ENCODE measurements around the gene CBY2.

DNA sequence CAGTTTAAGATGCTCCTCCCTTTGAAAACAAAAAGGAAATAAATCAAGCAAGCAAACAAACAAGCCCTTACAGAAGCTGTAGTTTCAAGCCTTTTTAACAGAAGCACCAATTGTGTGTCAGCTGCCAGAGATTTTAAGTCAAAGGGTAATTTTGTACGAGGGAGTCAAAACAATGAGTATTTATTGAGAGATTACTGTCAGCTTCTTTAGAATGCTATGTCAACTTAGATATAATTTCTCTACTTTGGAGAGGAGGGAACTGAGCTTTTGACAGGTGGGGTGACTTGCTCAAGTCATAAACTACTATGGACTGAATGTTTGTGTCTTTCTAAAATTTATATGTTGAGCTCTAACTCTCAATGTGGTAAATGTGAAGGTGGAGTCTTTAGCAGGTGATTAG, 10.5 kb upstream of the CBY2 start:
- TF ChIP-seq, protein P1, sequence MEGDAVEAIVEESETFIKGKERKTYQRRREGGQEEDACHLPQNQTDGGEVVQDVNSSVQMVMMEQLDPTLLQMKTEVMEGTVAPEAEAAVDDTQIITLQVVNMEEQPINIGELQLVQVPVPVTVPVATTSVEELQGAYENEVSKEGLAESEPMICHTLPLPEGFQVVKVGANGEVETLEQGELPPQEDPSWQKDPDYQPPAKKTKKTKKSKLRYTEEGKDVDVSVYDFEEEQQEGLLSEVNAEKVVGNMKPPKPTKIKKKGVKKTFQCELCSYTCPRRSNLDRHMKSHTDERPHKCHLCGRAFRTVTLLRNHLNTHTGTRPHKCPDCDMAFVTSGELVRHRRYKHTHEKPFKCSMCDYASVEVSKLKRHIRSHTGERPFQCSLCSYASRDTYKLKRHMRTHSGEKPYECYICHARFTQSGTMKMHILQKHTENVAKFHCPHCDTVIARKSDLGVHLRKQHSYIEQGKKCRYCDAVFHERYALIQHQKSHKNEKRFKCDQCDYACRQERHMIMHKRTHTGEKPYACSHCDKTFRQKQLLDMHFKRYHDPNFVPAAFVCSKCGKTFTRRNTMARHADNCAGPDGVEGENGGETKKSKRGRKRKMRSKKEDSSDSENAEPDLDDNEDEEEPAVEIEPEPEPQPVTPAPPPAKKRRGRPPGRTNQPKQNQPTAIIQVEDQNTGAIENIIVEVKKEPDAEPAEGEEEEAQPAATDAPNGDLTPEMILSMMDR (IDR thresholded peaks at IDR 0.05 in 2 of 3, conservative IDR thresholded peaks at IDR 0.05 in 1 of 3; ENCODE audit: borderline replicate concordance in 1 of 3, insufficient read depth in 1 of 3, low read depth in 2 of 3, low read length in 2 of 3): no peak
- no peak for TF ChIP-seq YY1 (IDR thresholded peaks at IDR 0.05; ENCODE audit: extremely low read depth, insufficient replicate concordance, low read depth, low read length)
- TF ChIP-seq POLR2AphosphoS5 (IDR thresholded peaks at IDR 0.05; ENCODE audit: low read depth, low read length): no peak
- no peak for TF ChIP-seq ZNF274 (IDR thresholded peaks at IDR 0.05; ENCODE audit: low read depth, low read length)
- TF ChIP-seq EZH2 (IDR thresholded peaks at IDR 0.05): no peak
- TF ChIP-seq, protein P2, sequence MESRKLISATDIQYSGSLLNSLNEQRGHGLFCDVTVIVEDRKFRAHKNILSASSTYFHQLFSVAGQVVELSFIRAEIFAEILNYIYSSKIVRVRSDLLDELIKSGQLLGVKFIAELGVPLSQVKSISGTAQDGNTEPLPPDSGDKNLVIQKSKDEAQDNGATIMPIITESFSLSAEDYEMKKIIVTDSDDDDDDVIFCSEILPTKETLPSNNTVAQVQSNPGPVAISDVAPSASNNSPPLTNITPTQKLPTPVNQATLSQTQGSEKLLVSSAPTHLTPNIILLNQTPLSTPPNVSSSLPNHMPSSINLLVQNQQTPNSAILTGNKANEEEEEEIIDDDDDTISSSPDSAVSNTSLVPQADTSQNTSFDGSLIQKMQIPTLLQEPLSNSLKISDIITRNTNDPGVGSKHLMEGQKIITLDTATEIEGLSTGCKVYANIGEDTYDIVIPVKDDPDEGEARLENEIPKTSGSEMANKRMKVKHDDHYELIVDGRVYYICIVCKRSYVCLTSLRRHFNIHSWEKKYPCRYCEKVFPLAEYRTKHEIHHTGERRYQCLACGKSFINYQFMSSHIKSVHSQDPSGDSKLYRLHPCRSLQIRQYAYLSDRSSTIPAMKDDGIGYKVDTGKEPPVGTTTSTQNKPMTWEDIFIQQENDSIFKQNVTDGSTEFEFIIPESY (IDR thresholded peaks at IDR 0.05; ENCODE audit: extremely low read depth, insufficient replicate concordance, low read length): no peak
- TF ChIP-seq SIN3A (IDR thresholded peaks at IDR 0.05; ENCODE audit: low read depth): no peak
- no peak for TF ChIP-seq CBX3 (IDR thresholded peaks at IDR 0.05; ENCODE audit: low read depth)

Data from HCT116 (cell line).